ENCODE data around the gene COLEC12. TPM values are rescaled to one million over a fixed set of nuclear protein-coding genes. Genes with fewer than 3 reads are reported as not detected.

COLEC12 gene
- total RNA-seq, 1 experiment from 2014 or later = not detected

- TF ChIP-seq SIN3A (IDR thresholded peaks at IDR 0.05; ENCODE audit: low read depth) = no peak
- no peak for TF ChIP-seq REST (IDR thresholded peaks at IDR 0.05; ENCODE audit: low read depth)
- no peak for TF ChIP-seq CEBPB (IDR thresholded peaks at IDR 0.05; ENCODE audit: low read depth)
- TF ChIP-seq YY1 (IDR thresholded peaks at IDR 0.05; ENCODE audit: extremely low read depth, insufficient replicate concordance, low read depth, low read length) = no peak
- TF ChIP-seq TCF7L2 (IDR thresholded peaks at IDR 0.05; ENCODE audit: borderline replicate concordance, extremely low read depth, insufficient read depth, insufficient read length) = no peak
- TF ChIP-seq RAD21 (IDR thresholded peaks at IDR 0.05; ENCODE audit: low read depth) = no peak
- TF ChIP-seq ATF3 (IDR thresholded peaks at IDR 0.05) = no peak
- TF ChIP-seq ELF1 (IDR thresholded peaks at IDR 0.05; ENCODE audit: borderline replicate concordance, low read depth) = no peak
- TF ChIP-seq EGR1 (IDR thresholded peaks at IDR 0.05; ENCODE audit: low read depth) = no peak
- no peak for TF ChIP-seq ZBTB33 (IDR thresholded peaks at IDR 0.05; ENCODE audit: extremely low read depth, insufficient replicate concordance, low read length)
- no peak for TF ChIP-seq JUND (IDR thresholded peaks at IDR 0.05)
- no peak for TF ChIP-seq FOSL1 (IDR thresholded peaks at IDR 0.05; ENCODE audit: low read depth)
- no peak for TF ChIP-seq SRF (IDR thresholded peaks at IDR 0.05; ENCODE audit: low read depth)
- no peak for TF ChIP-seq POLR2A (IDR thresholded peaks at IDR 0.05; ENCODE audit: borderline replicate concordance, extremely low read depth, insufficient read depth, insufficient read length)
- no peak for TF ChIP-seq POLR2AphosphoS5 (IDR thresholded peaks at IDR 0.05; ENCODE audit: low read depth, low read length)
- TF ChIP-seq ZFX (IDR thresholded peaks at IDR 0.05) = no peak
- no peak for TF ChIP-seq SP1 (IDR thresholded peaks at IDR 0.05; ENCODE audit: low read depth)
- TF ChIP-seq EZH2 (IDR thresholded peaks at IDR 0.05) = no peak
- no peak for TF ChIP-seq MAX (IDR thresholded peaks at IDR 0.05)
- TF ChIP-seq EZH2phosphoT487 (IDR thresholded peaks at IDR 0.05; ENCODE audit: borderline replicate concordance) = no peak
- RAD21 ChIA-PET (ENCODE audit: low non-redundant PET in 1 of 2, low total read pairs in 2 of 2, uncharacterized antibody in 2 of 2, unreplicated experiment in 2 of 2) = interaction anchor here in 1 of 2 experiments (0.6 kb wide), 1 partner anchor 136 kb away, joined by 4 read pairs; no protein-coding TSS in a partner anchor
- no peaks in the 10 kb centered on the region for H4K20me1 ChIP-seq (ENCODE audit: insufficient read depth)
- no peak for ATAC-seq
- H3K27ac ChIP-seq (ENCODE audit: low read depth, low read length) = no peak overlapping the region
- DNase-seq (ENCODE audit: low read depth, low spot score) = no peak
- H3K79me2 ChIP-seq (ENCODE audit: insufficient read depth, low read length) = no peaks in the 10 kb centered on the region
- H2AFZ ChIP-seq (ENCODE audit: low read depth, low read length, poor library complexity, severe bottlenecking) = no peak overlapping the region
- BruUV-seq (replicated peaks) = no TSS peak
- intact Hi-C loops (cut with micrococcal nuclease) = no loop called here
- CTCF ChIA-PET = no interaction called here
- H3K9me3 ChIP-seq (ENCODE audit: control insufficient read depth in 1 of 2, insufficient read depth in 1 of 2, low read depth in 1 of 2, low read length in 2 of 2) = no peaks in the 10 kb centered on the region
- H3K4me2 ChIP-seq (ENCODE audit: low read length) = no peak overlapping the region
- H3K4me3 ChIP-seq (replicated peaks in 1 of 2; ENCODE audit: low read depth in 1 of 2, low read length in 2 of 2) = no peak overlapping the region
- POLR2A ChIA-PET = no interaction called here
- no peaks in the 10 kb centered on the region for H3K9me2 ChIP-seq (ENCODE audit: insufficient read depth)
- H3K4me1 ChIP-seq (ENCODE audit: control insufficient read depth in 1 of 2, insufficient read depth in 2 of 2, low read length in 2 of 2) = no peaks in the 10 kb centered on the region
- no peaks in the 10 kb centered on the region for H3K36me3 ChIP-seq (ENCODE audit: control insufficient read depth in 1 of 2, insufficient read depth in 2 of 2, low read length in 2 of 2)
- H3K27me3 ChIP-seq (ENCODE audit: insufficient read depth, low read length) = peaks cover 12% of the 10 kb centered on the region; the same call in 1 of the 2 replicates
- no peak overlapping the region for H3K9ac ChIP-seq (ENCODE audit: low read length)
These were observed 190.5 kb downstream of the COLEC12 start for GRCh38 chr18:310042-310441.

All from HCT116 (cell line).